ENCODE data around the gene AGBL5. TPM values are rescaled to one million over a fixed set of nuclear protein-coding genes. Genes with fewer than 3 reads are reported as not detected.

Gene AGBL5
- total and polyA plus RNA-seq, 2 of the 13 experiments (the other 11 are each of a cell fraction or from before 2014, with no cell fraction given): 55.9 to 73.3 TPM

DNA sequence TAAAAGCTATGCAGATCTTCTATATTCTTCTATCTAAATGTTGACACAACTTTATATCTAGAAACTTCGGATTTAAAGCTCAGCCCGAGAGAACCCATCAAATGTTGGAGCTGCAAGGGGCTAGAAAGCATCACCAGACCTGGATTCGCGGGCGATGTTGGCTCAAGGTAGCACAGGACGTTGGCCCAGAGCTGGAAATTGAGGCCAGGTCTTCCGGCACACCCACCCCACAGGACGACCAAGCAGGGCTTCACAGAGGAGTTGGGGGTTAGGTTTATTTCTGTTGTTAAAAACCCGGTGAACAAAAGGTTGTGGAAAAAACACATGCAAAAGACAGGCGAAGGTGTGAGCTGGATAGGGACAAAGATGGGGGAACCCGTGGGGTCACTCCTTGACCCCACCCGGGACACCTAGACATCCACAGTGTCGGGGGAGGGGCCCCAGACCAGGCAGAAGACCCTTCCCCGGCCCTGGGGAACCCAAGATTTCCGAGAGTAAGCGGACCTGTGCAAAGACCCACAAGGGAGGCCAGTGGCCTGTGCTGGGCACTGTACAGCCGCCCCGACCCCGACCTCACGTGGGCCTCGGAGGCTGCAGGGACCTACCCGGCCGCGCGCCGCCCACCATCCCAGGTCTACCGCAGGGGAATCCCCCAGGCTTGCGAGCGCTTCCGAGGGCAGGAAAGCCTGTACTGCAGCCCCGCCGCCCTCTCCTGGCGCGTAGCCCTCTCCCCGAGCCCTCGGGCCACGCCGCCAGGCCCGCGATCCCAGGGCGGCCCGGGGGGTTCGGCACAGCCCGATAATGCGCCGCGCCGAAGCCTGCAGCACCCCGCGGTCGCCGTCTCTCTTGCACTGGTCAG, 1.8 kb upstream of the AGBL5 start (continued):
- TF ChIP-seq, protein P1, sequence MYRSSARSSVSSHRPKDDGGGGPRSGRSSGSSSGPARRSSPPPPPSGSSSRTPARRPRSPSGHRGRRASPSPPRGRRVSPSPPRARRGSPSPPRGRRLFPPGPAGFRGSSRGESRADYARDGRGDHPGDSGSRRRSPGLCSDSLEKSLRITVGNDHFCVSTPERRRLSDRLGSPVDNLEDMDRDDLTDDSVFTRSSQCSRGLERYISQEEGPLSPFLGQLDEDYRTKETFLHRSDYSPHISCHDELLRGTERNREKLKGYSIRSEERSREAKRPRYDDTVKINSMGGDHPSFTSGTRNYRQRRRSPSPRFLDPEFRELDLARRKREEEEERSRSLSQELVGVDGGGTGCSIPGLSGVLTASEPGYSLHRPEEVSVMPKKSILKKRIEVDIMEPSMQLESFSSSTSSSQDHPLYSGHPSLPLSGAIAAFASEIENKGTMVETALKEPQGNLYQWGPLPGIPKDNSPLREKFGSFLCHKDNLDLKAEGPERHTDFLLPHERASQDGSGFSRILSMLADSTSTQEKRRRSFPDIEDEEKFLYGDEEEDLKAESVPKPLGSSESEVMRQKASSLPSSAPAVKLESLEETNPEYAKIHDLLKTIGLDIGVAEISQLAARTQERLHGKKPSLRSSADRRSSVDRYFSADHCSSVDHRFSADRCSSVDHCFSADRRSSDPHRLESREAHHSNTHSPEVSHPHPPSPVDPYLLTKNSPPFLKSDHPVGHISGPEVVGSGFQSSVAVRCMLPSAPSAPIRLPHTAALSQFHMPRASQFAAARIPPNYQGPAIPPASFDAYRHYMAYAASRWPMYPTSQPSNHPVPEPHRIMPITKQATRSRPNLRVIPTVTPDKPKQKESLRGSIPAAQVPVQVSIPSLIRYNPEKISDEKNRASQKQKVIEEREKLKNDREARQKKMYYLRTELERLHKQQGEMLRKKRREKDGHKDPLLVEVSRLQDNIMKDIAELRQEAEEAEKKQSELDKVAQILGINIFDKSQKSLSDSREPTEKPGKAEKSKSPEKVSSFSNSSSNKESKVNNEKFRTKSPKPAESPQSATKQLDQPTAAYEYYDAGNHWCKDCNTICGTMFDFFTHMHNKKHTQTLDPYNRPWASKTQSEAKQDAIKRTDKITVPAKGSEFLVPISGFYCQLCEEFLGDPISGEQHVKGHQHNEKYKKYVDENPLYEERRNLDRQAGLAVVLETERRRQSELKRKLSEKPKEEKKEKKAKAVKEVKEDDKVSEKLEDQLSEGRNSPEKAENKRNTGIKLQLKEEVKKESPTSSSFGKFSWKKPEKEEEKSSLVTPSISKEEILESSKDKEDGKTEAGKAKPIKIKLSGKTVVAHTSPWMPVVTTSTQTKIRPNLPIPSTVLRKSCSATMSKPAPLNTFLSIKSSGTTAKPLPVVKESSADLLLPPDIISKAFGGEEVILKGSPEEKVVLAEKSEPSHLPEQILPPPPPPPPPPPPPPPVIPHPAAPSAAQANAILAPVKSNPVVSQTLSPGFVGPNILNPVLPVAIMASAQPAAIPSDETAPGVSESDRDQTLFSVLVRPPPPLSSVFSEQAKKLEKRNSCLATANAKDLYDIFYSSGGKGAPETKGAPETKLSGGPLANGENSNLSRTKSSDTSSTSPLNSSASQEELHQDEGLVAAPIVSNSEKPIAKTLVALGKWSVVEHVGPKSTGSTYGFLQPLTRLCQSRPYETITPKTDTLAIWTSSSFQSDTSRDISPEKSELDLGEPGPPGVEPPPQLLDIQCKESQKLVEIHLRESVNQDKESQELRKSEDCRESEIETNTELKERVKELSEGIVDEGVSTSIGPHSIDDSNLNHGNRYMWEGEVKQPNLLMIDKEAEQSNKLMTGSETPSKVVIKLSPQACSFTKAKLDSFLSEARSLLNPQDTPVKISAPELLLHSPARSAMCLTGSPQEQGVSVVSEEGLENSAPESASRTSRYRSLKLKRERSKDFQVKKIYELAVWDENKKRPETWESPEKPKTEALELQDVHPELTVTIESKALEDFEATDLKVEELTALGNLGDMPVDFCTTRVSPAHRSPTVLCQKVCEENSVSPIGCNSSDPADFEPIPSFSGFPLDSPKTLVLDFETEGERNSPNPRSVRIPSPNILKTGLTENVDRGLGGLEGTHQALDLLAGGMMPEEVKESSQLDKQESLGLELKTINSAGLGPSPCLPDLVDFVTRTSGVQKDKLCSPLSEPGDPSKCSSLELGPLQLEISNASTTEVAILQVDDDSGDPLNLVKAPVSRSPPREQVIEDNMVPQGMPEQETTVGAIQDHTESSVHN (CRISPR knock-in tag; IDR thresholded peaks at IDR 0.05): no peak
- TF ChIP-seq SRY (CRISPR knock-in tag; IDR thresholded peaks at IDR 0.05) (no peak; the same call in 1 of the 2 replicates), ZFP82 (CRISPR knock-in tag; IDR thresholded peaks at IDR 0.05; ENCODE audit: borderline replicate concordance) (no peak), ZNF557 (CRISPR knock-in tag; IDR thresholded peaks at IDR 0.05) (no peak), ZBTB42 (CRISPR knock-in tag; IDR thresholded peaks at IDR 0.05) (no peak), HMG20A (CRISPR knock-in tag; IDR thresholded peaks at IDR 0.05; ENCODE audit: borderline replicate concordance) (no peak), NFATC3 (CRISPR knock-in tag; IDR thresholded peaks at IDR 0.05) (no peak), ZFP62 (CRISPR knock-in tag; IDR thresholded peaks at IDR 0.05) (no peak), FOSL2 (CRISPR knock-in tag; IDR thresholded peaks at IDR 0.05) (0 out of 2 replicates have a peak, but pooled peaks have one; percentile 14), ZNF256 (CRISPR knock-in tag; conservative IDR thresholded peaks at IDR 0.05) (no peak), ZNF274 (CRISPR knock-in tag; IDR thresholded peaks at IDR 0.05) (no peak), FOXP1 (IDR thresholded peaks at IDR 0.05) (no peak), FOXP1 (CRISPR knock-in tag; IDR thresholded peaks at IDR 0.05) (no peak; the same call in 1 of the 2 replicates), NCOA2 (CRISPR knock-in tag; IDR thresholded peaks at IDR 0.05) (0 out of 2 replicates have a peak, but pooled peaks have one; percentile 10), KLF12 (CRISPR knock-in tag; IDR thresholded peaks at IDR 0.05; ENCODE audit: borderline replicate concordance) (no peak; the same call in none of the 2 replicates), PCBP2 (optimal IDR thresholded peaks at IDR 0.05; ENCODE audit: low read depth, low read length, poor library complexity, severe bottlenecking) (no peak), PLRG1 (conservative IDR thresholded peaks at IDR 0.05) (no peak), ZBTB7B (CRISPR knock-in tag; IDR thresholded peaks at IDR 0.05) (peak; percentile 56; the same call in 1 of the 2 replicates)
- TF ChIP-seq, protein P2, sequence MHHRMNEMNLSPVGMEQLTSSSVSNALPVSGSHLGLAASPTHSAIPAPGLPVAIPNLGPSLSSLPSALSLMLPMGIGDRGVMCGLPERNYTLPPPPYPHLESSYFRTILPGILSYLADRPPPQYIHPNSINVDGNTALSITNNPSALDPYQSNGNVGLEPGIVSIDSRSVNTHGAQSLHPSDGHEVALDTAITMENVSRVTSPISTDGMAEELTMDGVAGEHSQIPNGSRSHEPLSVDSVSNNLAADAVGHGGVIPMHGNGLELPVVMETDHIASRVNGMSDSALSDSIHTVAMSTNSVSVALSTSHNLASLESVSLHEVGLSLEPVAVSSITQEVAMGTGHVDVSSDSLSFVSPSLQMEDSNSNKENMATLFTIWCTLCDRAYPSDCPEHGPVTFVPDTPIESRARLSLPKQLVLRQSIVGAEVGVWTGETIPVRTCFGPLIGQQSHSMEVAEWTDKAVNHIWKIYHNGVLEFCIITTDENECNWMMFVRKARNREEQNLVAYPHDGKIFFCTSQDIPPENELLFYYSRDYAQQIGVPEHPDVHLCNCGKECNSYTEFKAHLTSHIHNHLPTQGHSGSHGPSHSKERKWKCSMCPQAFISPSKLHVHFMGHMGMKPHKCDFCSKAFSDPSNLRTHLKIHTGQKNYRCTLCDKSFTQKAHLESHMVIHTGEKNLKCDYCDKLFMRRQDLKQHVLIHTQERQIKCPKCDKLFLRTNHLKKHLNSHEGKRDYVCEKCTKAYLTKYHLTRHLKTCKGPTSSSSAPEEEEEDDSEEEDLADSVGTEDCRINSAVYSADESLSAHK (CRISPR knock-in tag; IDR thresholded peaks at IDR 0.05; ENCODE audit: borderline replicate concordance): 0 out of 2 replicates have a peak, but pooled peaks have one; percentile 17
- TF ChIP-seq, protein P3, sequence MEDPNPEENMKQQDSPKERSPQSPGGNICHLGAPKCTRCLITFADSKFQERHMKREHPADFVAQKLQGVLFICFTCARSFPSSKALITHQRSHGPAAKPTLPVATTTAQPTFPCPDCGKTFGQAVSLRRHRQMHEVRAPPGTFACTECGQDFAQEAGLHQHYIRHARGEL (CRISPR knock-in tag; IDR thresholded peaks at IDR 0.05): peak; percentile 89; the same call in 1 of the 2 replicates

Data from HepG2 (cell line).